HepG2 (cell line): ENCODE data around the gene ECSIT. TPM values are rescaled to one million over a fixed set of nuclear protein-coding genes. Genes with fewer than 3 reads are reported as not detected.

Experiments used
- CBFB ChIP-seq: sonication (generic); formaldehyde crosslinking; IDR thresholded peaks from 2 replicates; pipeline ENCODE4 v1.4.0; 2020; ENCODE audit warnings: missing genetic modification reagents
- DRAP1 ChIP-seq: IDR thresholded peaks from 2 replicates; pipeline ENCODE4 v1.6.1; 2016; ENCODE audit warnings: missing genetic modification reagents, missing compliant biosample characterization
- HMG20B ChIP-seq: conservative IDR thresholded peaks from 2 replicates; pipeline ENCODE4 v1.6.1; 2016; ENCODE audit warnings: missing genetic modification reagents, missing compliant biosample characterization
- NPAS2 ChIP-seq: sonication (generic); formaldehyde crosslinking; IDR thresholded peaks from 2 replicates; pipeline ENCODE4 v1.8.0; 2022; ENCODE audit warnings: mild to moderate bottlenecking, missing genetic modification reagents, borderline replicate concordance
- TRAFD1 ChIP-seq: sonication (generic); formaldehyde crosslinking; IDR thresholded peaks from 2 replicates; pipeline ENCODE4 v1.5.1; 2020; ENCODE audit warnings: missing genetic modification reagents, mild to moderate bottlenecking, borderline replicate concordance
- XBP1 ChIP-seq: sonication (generic); formaldehyde crosslinking; IDR thresholded peaks from 2 replicates; pipeline ENCODE4 v1.5.0; 2020; ENCODE audit warnings: missing genetic modification reagents
- ZBTB14 ChIP-seq: sonication (generic); formaldehyde crosslinking; IDR thresholded peaks from 2 replicates; pipeline ENCODE4 v1.4.0; 2020; ENCODE audit warnings: missing genetic modification reagents
- ZNF225 ChIP-seq: sonication (generic); formaldehyde crosslinking; IDR thresholded peaks from 2 replicates; pipeline ENCODE4 v1.4.0; 2020; ENCODE audit warnings: mild to moderate bottlenecking, missing genetic modification reagents
- polyA plus RNA-seq, 8 experiments: library from polyadenylated mRNA; depleted of rRNA in 3 of 8; stranded (reverse) in 7 of 8; unstranded in 1 of 8; fragments of >200 nt; fragmentation: Illumina TruSeq in 4 of 8; extraction: Trizol in 4 of 8; gene quantifications; 2 replicates each; pipeline versions ENCODE4 v1.2.1 to v1.2.3, GENCODE V29; 2011 to 2016; ENCODE audit warnings: low read depth in 4 of 8, missing spikeins in 1 of 8, mixed read lengths in 1 of 8; ENCODE audit not compliant: insufficient read depth in 1 of 8
- total RNA-seq, 5 experiments: library from RNA; depleted of rRNA; stranded (reverse); fragments of >200 nt; fragmentation: Illumina TruSeq; extraction: Trizol; gene quantifications; 2 replicates each; pipeline ENCODE4 v1.2.3, GENCODE V29; 2016; ENCODE audit warnings: low read depth in 1 of 5
- TF ChIP-seq, protein P1 (sequence below): sonication (generic); formaldehyde crosslinking; IDR thresholded peaks from 2 replicates; pipeline ENCODE4 v1.5.1; 2020; ENCODE audit warnings: missing genetic modification reagents, mild to moderate bottlenecking, borderline replicate concordance

ECSIT gene
- total and polyA plus RNA-seq, 2 of the 13 experiments (the other 11 are each of a cell fraction or from before 2014, with no cell fraction given): 36.4 to 62.3 TPM

- TF ChIP-seq TRAFD1 (CRISPR knock-in tag) (no peak), CBFB (CRISPR knock-in tag) (0 out of 2 replicates have a peak, but pooled peaks have one; percentile 32), NPAS2 (CRISPR knock-in tag) (no peak), XBP1 (no peak), HMG20B (CRISPR knock-in tag) (no peak), ZNF225 (no peak), ZBTB14 (CRISPR knock-in tag) (no peak), DRAP1 (CRISPR knock-in tag) (peak; percentile 61; the same call in 1 of the 2 replicates)
- TF ChIP-seq, protein P1, sequence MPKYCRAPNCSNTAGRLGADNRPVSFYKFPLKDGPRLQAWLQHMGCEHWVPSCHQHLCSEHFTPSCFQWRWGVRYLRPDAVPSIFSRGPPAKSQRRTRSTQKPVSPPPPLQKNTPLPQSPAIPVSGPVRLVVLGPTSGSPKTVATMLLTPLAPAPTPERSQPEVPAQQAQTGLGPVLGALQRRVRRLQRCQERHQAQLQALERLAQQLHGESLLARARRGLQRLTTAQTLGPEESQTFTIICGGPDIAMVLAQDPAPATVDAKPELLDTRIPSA: no peak
Observed at GRCh38 chr19:11535792-11536595, 7.1 kb upstream of the ECSIT start (continued).
